A673 (cell line): ENCODE results near the gene ING5.

ENCODE experiments used
- EZH2 ChIP-seq: fragments of 200-600 bp; sonication (generic); IDR thresholded peaks from 2 replicates; pipeline ENCODE4 v1.6.1; 2017; ENCODE audit warnings: borderline replicate concordance, low read depth, mild to moderate bottlenecking, mixed read lengths, antibody characterized with exemption, low read length; ENCODE audit not compliant: poor library complexity, severe bottlenecking
- TF ChIP-seq, protein P1 (sequence below): fragments of 300-800, 200-600 bp; sonication (generic); conservative IDR thresholded peaks from 2 replicates; pipeline ENCODE4 v1.5.1; 2017; ENCODE audit warnings: low read depth, mild to moderate bottlenecking, antibody characterized with exemption, low read length, moderate library complexity, mixed read lengths

DNA sequence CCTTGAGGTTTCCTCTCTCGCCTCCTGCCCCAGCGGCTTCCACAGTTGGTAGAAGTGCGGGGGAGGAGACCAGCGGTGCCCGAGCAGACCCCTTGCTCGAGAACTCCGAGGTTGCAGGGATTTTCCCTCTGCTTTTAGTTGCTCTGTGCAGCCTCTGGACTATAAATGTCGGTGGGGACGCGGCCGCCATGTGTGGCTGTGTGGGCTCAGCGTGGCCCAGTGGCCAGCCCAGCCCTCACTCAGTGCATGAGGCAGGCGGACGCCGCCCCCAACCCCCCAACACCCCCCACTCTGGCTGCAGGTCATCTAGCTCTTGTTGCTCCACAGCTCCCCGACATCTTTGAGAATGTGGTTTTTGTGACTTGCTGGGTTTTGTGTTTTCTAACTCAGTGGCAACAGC, 17.3 kb downstream of the ING5 start:
- TF ChIP-seq, protein P1, sequence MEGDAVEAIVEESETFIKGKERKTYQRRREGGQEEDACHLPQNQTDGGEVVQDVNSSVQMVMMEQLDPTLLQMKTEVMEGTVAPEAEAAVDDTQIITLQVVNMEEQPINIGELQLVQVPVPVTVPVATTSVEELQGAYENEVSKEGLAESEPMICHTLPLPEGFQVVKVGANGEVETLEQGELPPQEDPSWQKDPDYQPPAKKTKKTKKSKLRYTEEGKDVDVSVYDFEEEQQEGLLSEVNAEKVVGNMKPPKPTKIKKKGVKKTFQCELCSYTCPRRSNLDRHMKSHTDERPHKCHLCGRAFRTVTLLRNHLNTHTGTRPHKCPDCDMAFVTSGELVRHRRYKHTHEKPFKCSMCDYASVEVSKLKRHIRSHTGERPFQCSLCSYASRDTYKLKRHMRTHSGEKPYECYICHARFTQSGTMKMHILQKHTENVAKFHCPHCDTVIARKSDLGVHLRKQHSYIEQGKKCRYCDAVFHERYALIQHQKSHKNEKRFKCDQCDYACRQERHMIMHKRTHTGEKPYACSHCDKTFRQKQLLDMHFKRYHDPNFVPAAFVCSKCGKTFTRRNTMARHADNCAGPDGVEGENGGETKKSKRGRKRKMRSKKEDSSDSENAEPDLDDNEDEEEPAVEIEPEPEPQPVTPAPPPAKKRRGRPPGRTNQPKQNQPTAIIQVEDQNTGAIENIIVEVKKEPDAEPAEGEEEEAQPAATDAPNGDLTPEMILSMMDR: no peak
- TF ChIP-seq EZH2: no peak
